HG02571 (cell line): ENCODE measurements around the gene GSAP.

Source experiments
- ATAC-seq: cut with Tn5 transposase; IDR thresholded peaks from one replicate; pipeline ENCODE4 v1.9.1; 2021; ENCODE audit warnings: mild to moderate bottlenecking, moderate library complexity; ENCODE audit not compliant: unreplicated experiment

Gene GSAP

GRCh38 chr7:77331938-77332695 is 84.0 kb downstream of the GSAP start:
- peak; percentile 69 for ATAC-seq

DNA sequence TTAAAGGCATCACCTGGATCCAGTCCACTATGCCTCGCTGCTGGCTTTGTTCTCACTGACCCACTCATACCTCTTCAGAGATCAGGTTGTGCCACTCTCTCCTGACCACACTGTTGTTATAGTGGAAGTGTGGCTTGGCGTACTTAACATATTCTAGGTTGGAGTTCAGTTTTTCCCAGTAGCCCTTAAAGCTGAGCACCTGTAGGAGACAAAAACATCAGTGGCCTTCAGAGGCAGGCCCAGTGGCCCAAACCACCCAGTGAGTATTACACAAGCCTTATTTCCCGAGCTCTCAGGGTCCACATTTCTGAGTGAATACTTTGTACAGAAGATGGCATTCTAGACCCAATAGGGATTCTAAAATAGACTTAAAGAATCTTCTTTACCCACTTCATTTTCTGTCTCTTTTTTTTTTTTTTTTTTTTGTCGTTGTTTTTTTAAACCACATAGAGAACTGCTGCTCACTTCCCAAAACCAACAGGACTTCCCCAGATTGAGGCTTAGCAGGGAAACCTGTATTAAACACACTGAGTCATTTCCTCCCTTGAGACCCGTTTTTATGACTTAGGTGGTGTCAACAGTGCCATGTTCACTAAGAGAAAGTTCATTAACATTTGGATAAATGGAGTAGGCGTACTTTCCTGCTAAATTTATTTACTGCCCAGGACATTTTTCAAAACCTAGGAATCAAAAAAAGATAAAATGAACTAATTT is 85.8 kb downstream of the GSAP start:
- ATAC-seq: peak; percentile 52

- ATAC-seq: no peak
Measured at GRCh38 chr7:77329466-77330168, 86.5 kb downstream of the GSAP start.

DNA sequence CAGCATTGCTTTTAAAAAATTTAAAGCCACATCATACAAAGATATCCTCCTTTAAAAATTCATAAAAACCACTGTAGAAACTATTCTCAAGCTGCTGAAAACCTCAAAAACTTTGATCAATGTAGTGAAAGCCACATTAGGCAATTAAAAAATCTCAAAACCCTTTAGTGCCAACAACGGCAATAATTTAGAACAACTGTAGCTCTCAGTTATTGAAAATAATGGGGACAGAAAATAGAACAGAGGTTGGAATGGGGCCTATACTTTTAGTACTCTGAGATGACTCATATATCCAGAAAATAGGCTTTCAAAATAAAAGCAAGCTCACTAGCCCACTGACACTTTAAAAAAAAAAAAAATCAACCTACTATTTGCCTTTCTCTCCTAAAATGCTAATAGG is 87.5 kb downstream of the GSAP start:
- ATAC-seq: no peak

GRCh38 chr7:77327932-77328628 is 88.1 kb downstream of the GSAP start:
- ATAC-seq: no peak

DNA sequence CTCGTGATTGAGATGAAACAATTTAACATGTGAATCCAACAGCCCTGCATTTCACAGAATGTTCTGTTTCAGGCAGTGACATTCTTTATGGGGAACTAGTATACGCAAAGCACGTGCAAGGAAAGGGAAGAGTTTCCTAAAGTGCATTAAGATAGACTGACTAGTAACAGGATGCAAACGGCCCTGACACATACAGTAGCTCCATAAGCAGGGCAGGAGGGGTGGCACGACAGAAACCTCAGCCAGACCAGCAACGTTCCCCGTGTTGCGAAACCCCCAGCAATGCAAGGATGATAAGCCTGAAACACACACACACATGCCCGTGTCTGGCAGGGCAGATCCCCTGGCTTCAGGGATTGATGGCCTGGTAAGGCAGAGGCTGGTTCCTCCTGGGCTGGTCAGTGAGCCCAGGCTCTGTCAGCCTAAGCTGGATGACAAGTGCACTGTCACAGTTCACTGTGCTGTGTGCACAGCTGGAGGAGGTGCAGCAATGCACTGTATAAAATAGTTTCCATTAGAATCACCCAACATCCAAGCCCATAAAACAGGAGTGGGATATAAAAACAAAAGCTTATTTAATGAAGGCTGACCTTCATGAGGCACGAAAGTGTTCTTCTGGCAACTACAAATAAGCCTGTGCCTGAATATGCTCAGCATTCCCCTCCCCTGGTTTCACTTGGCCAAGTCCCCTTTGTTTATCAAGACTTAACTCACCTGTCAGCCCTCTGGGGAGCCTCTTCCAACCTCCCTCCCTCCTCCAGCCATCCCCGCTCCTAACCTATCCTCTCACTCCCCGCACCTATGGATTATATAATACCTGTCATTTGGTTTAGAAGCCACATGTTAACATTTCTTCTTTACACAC is 88.8 kb downstream of the GSAP start:
- no peak for ATAC-seq

DNA sequence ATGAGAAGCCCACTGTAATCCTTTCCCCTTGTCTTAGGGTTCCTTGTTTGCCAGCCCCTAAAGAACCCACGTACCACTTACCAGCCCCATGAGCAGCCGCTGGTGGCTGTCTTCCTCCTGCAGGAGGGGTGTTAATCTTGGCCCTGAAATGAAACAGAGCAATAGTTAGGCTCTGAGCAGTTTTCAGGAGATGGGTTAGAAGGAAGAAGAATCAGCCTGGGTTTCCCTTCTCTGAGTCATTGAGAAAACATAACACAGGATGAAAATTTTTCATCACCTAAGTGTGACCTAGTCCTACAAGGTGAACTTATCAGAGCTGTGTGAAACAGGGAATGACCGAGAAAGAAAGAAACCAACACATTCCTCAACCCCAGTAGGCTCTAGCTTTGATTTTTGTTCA is 90.0 kb downstream of the GSAP start:
- ATAC-seq: no peak

GRCh38 chr7:77321300-77321699 is 94.8 kb downstream of the GSAP start:
- ATAC-seq: no peak

DNA sequence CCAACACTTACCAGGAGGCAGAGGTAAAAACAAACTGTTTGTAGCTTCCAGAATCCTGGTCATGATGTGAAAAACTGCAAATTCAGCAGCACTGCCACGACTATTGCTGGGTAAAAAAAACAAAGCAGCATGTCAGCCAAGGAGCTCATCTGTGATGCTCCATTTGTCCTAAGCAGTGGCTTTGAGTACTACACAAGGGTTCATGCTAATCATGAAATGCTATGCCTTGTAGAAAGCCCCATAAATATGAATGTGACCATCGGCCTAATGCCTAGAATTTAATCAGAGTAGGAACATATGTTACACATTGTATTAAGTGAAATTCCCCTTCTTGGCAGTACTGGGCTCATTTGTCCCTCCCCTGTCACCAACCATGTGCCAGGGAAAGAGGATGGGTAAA is 95.4 kb downstream of the GSAP start:
- no peak for ATAC-seq

DNA sequence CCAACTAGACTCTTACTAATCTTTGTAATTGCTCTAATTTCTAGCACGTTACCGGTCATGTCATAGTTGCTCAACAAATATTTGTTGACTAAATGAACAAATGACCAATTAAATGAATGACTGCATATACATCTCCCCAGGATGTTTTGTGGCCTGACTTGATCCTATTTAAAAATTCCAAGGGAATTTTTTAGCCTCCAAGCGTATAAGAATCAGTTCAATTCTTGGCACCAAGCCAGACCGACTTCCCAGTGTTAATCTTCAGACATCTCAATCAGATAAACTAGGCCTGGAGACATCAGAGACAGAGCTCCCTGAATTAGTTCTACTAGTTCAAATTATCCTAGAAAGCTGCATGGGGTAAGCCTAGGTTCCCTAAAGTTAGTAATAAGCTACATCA is 96.0 kb downstream of the GSAP start:
- ATAC-seq: no peak

DNA sequence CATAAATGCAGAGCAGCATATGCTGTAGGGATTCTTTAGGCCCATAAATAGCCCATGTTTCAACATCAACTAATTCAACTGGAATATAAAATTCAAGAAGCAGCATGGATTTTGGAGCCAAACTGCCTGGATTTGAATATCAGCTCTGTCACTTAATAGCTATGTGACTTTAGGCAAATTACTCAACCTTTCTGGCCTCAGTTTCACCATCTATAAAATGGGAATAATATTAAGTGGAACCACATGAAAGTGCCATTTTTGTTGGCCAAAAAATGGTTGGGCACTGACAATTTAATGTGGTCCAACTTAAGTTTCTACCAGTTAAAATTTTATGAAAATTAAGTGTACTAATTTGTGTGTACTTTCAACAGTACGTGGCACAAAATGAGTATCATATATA is 98.1 kb downstream of the GSAP start:
- ATAC-seq: no peak

DNA sequence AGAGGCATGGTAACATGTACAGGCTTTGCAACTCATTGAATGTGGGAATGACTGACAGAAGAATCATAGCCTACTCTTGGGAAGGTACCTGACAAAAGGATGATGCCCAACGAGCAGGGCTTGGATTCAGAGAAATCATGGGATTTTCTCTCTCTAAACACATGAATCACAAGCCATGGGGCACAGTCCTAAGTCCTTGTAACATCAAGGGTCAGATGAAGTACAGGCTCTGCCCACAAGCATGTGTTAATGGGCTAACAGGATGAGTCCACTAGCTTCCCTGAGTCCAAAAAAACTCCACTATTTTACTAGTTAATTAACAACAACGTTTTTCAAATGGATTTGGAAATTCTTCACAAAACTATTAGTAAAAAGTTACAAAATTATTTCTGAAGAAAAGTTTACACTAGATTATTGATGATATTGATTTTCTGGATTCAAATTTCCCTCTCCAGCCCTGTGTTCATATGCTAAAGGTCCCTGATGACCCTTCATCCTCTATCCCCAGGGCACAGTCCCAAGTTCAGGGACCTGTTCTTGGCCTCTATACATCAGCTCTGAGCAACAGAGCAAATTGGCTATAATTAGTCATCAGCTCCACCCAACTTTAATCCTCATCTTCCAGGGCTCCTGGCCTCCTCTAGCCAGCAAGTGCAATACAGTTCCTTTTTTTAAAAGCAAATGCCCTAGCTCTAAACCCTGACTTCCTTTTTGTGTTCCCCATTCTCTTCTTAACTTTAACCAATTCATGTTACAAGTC is 99.8 kb downstream of the GSAP start:
- no peak for ATAC-seq

GRCh38 chr7:77315182-77315591 is 101.0 kb downstream of the GSAP start:
- no peak for ATAC-seq

DNA sequence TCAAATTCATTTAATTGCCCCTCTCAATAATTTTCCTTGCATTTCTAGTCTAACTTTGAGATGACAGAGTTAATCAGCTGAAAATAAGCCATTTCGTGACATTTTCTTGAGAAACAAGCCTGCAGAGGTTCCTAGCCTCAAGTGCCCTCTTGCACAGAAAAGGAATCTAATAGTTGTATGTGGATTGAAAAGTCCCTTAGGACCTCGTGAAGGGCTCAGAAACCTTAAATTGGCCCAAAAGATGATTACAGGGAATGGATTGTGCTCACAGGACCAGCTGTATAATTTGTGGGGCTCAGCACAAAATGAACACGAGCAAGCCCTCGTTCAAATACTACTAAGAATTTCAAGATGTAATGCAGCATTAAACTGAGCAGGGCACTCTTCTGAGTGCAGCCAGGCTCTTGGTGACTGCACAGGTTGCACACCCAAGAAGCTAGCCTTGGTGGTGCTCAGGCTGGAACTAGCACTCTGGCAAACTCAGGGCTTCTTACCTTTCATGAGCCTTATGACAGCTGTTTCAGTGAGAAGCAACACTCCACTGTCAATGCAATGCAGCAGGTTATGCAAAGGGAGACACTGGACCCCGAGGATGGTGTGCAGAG is 102.2 kb downstream of the GSAP start:
- no peak for ATAC-seq

- ATAC-seq: no peak
Measured at GRCh38 chr7:77313085-77313484, 103.1 kb downstream of the GSAP start.

DNA sequence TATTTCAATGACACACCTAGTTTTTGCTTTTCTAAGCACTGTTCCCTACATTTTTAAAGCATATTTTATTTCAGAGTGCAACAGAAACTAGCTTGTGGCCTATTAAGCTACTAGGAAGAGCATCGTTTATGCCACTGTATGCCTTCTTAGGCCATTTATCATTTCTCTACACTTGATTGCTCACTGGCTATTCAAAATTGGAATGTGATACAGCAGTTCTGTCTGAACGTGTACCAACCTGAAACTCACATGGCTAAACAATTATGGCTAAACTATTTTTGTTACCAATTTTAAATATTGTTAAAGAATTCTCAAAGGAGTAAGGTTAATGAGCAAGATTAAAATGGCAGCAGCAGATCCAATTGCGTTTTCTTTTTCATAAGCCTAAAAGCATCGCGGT is 105.2 kb downstream of the GSAP start:
- no peak for ATAC-seq

- no peak for ATAC-seq
Measured at GRCh38 chr7:77309714-77310220, 106.4 kb downstream of the GSAP start.

DNA sequence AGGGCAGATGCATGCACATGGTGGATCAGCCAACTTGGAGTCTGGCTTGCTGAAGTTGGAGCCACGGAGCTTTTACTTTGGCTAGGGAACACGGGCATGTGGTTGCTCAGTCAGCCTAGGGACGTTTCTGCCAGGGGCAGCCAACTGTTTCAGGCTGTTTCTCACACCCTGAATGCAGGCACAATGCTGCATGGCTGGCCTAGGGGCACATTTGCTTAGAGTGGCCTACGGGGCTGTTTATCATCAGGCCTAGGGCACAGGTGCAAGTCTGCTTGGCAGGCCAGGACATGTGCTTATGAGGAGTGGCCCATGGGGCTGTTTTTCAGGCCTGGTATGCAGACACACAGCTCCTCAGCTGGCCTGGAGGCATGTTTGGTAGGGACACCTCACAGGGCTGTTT is 107.4 kb downstream of the GSAP start:
- no peak for ATAC-seq
